ENCODE measurements around the gene CCDC50.

Gene CCDC50

GRCh38 chr3:191362524-191363090 is 33.4 kb downstream of the CCDC50 start:
- TF ChIP-seq EZH2phosphoT487 (IDR thresholded peaks at IDR 0.05; ENCODE audit: low read length) = no peak
- TF ChIP-seq EZH2 (optimal IDR thresholded peaks at IDR 0.05; ENCODE audit: low read depth, low read length) = no peak
- TF ChIP-seq CTCF (IDR thresholded peaks at IDR 0.05; ENCODE audit: low read length) = no peak
- 0 out of 2 replicates have a peak, but pooled peaks cover 3% of the 10 kb centered on the region for H3K36me3 ChIP-seq (replicated peaks; ENCODE audit: insufficient read depth, low read length)
- H3K27ac ChIP-seq (ENCODE audit: low read length) = no peak overlapping the region

GRCh38 chr3:191363221-191363620 is 34.0 kb downstream of the CCDC50 start:
- no peaks in the 10 kb centered on the region for H4K20me1 ChIP-seq (ENCODE audit: insufficient read depth, low read length)
- H3K79me2 ChIP-seq (ENCODE audit: low read length) = no peaks in the 10 kb centered on the region
- no peaks in the 10 kb centered on the region for H3K9me3 ChIP-seq (replicated peaks; ENCODE audit: insufficient read depth, low read length)
- no peaks in the 10 kb centered on the region for H3K4me1 ChIP-seq (ENCODE audit: low read length)
- no peak overlapping the region for H3K9ac ChIP-seq (ENCODE audit: low read length)
- TF ChIP-seq EZH2phosphoT487 (IDR thresholded peaks at IDR 0.05; ENCODE audit: low read length) = no peak
- TF ChIP-seq EZH2 (optimal IDR thresholded peaks at IDR 0.05; ENCODE audit: low read depth, low read length) = no peak
- TF ChIP-seq CTCF (IDR thresholded peaks at IDR 0.05; ENCODE audit: low read length) = no peak
- H3K9me2 ChIP-seq (replicated peaks; ENCODE audit: insufficient read depth, low read length) = no peaks in the 10 kb centered on the region
- H3K36me3 ChIP-seq (replicated peaks; ENCODE audit: insufficient read depth, low read length) = 0 out of 2 replicates have a peak, but pooled peaks cover 3% of the 10 kb centered on the region
- no peaks in the 10 kb centered on the region for H3K27me3 ChIP-seq (replicated peaks; ENCODE audit: insufficient read depth, low read length)
- H2AFZ ChIP-seq (ENCODE audit: low read length) = no peak overlapping the region
- H3K4me2 ChIP-seq (ENCODE audit: low read depth, low read length) = no peak overlapping the region
- no peak overlapping the region for H3K27ac ChIP-seq (ENCODE audit: low read length)
- no peaks in the 10 kb centered on the region for H3F3A ChIP-seq (ENCODE audit: insufficient read depth, low read length)
- DNase-seq = no peak
- no peak overlapping the region for H3K4me3 ChIP-seq (ENCODE audit: low read length)

More at GRCh38 chr3:191362524-191363090, 33.4 kb downstream of the CCDC50 start:
- H3K27me3 ChIP-seq (replicated peaks; ENCODE audit: insufficient read depth, low read length) = no peaks in the 10 kb centered on the region
- no peaks in the 10 kb centered on the region for H3K9me3 ChIP-seq (replicated peaks; ENCODE audit: insufficient read depth, low read length)
- H3K79me2 ChIP-seq (ENCODE audit: low read length) = no peaks in the 10 kb centered on the region
- no peaks in the 10 kb centered on the region for H4K20me1 ChIP-seq (ENCODE audit: insufficient read depth, low read length)
- DNase-seq = no peak
- no peak overlapping the region for H3K9ac ChIP-seq (ENCODE audit: low read length)
- no peak overlapping the region for H3K4me2 ChIP-seq (ENCODE audit: low read depth, low read length)
- H3K4me1 ChIP-seq (ENCODE audit: low read length) = no peaks in the 10 kb centered on the region
- no peak overlapping the region for H3K4me3 ChIP-seq (ENCODE audit: low read length)
- H2AFZ ChIP-seq (ENCODE audit: low read length) = no peak overlapping the region
- H3K9me2 ChIP-seq (replicated peaks; ENCODE audit: insufficient read depth, low read length) = no peaks in the 10 kb centered on the region
- no peaks in the 10 kb centered on the region for H3F3A ChIP-seq (ENCODE audit: insufficient read depth, low read length)

- H3K4me2 ChIP-seq (ENCODE audit: low read depth, low read length) = no peak overlapping the region
- no peak overlapping the region for H3K4me3 ChIP-seq (ENCODE audit: low read length)
- H3K36me3 ChIP-seq (replicated peaks; ENCODE audit: insufficient read depth, low read length) = no peaks in the 10 kb centered on the region
- no peak for DNase-seq
- no peaks in the 10 kb centered on the region for H3F3A ChIP-seq (ENCODE audit: insufficient read depth, low read length)
- H3K9me3 ChIP-seq (replicated peaks; ENCODE audit: insufficient read depth, low read length) = no peaks in the 10 kb centered on the region
- no peaks in the 10 kb centered on the region for H3K4me1 ChIP-seq (ENCODE audit: low read length)
- H4K20me1 ChIP-seq (ENCODE audit: insufficient read depth, low read length) = no peaks in the 10 kb centered on the region
- H3K9me2 ChIP-seq (replicated peaks; ENCODE audit: insufficient read depth, low read length) = no peaks in the 10 kb centered on the region
- no peak for TF ChIP-seq EZH2phosphoT487 (IDR thresholded peaks at IDR 0.05; ENCODE audit: low read length)
- no peak for TF ChIP-seq CTCF (IDR thresholded peaks at IDR 0.05; ENCODE audit: low read length)
- TF ChIP-seq EZH2 (optimal IDR thresholded peaks at IDR 0.05; ENCODE audit: low read depth, low read length) = no peak
- no peaks in the 10 kb centered on the region for H3K79me2 ChIP-seq (ENCODE audit: low read length)
- no peak overlapping the region for H3K9ac ChIP-seq (ENCODE audit: low read length)
- no peak overlapping the region for H2AFZ ChIP-seq (ENCODE audit: low read length)
- no peak overlapping the region for H3K27ac ChIP-seq (ENCODE audit: low read length)
- no peaks in the 10 kb centered on the region for H3K27me3 ChIP-seq (replicated peaks; ENCODE audit: insufficient read depth, low read length)
Observed at GRCh38 chr3:191366675-191367074, 37.5 kb downstream of the CCDC50 start.
